ENCODE data around the gene CHP1. TPM values are rescaled to one million over a fixed set of nuclear protein-coding genes. Genes with fewer than 3 reads are reported as not detected.

CHP1 gene
- total and polyA plus RNA-seq, 12 donors, result 22.5 to 133 (median 113) TPM

DNA sequence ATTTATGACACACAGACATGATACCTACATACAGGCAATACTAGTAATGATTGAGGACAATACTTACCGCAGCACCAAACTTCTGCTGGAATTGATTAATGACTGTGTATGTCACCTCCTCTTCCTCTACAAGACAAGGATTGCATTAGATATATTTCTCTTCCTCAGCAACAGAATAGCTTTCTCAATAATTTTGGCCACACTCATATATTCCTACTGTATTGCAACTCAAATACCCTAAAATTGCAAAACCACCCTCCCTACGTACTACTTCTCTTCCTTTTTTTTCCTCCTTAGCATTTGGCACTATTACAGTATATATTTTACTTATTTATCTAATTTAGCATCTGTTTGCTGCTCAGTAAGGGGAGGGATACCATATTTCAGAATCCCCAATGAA is 15.4 kb upstream of the CHP1 start:
- H3K9me3 ChIP-seq, result no peaks in the 10 kb centered on the region
- peaks cover 0 to 10% (median 0%) of the 10 kb centered on the region in 9 donors for H3K4me1 ChIP-seq
- intact Hi-C loops (cut with DNase I), result no loop called here
- TF ChIP-seq, protein P1, sequence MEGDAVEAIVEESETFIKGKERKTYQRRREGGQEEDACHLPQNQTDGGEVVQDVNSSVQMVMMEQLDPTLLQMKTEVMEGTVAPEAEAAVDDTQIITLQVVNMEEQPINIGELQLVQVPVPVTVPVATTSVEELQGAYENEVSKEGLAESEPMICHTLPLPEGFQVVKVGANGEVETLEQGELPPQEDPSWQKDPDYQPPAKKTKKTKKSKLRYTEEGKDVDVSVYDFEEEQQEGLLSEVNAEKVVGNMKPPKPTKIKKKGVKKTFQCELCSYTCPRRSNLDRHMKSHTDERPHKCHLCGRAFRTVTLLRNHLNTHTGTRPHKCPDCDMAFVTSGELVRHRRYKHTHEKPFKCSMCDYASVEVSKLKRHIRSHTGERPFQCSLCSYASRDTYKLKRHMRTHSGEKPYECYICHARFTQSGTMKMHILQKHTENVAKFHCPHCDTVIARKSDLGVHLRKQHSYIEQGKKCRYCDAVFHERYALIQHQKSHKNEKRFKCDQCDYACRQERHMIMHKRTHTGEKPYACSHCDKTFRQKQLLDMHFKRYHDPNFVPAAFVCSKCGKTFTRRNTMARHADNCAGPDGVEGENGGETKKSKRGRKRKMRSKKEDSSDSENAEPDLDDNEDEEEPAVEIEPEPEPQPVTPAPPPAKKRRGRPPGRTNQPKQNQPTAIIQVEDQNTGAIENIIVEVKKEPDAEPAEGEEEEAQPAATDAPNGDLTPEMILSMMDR (IDR thresholded peaks at IDR 0.05), result no peak
- DNase-seq (no peak), ATAC-seq (no peak)
- H3K27ac ChIP-seq, result no peak overlapping the region
- no peak overlapping the region for H3K4me3 ChIP-seq
- H3K36me3 ChIP-seq, result no peaks in the 10 kb centered on the region
- H3K27me3 ChIP-seq, result peaks cover 0 to 32% (median 12%) of the 10 kb centered on the region in 7 donors
- 86 to 92% methylated on average over 2 of the region's 2 CpGs for WGBS, 2 donors

DNA sequence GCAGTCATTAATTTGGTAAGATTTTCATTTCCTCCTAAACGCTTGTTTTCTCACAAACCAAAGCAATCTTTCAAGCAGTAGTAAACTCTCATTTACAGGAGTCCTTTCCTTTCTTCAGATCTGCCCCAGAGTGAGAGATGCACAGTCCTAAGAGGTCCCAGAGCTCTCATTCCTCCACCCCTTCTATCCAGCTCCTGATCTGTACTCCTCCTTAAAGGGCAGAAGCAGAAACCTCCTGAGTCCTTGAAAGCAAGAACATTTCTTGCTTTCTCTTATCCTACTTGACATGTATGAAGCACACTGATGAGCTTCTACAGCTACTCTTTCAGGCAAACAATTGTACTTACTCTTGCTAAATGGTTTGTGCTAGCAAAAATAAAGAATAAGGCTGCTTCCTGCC is 12.2 kb upstream of the CHP1 start:
- H3K27ac ChIP-seq, result no peak overlapping the region
- WGBS, 2 donors, result 38 to 57% methylated on average over 1 of the region's 1 CpG
- no peak overlapping the region for H3K4me3 ChIP-seq
- no peaks in the 10 kb centered on the region for H3K9me3 ChIP-seq
- H3K36me3 ChIP-seq, result no peaks in the 10 kb centered on the region
- peaks cover 0 to 34% (median 8%) of the 10 kb centered on the region in 7 donors for H3K27me3 ChIP-seq
- DNase-seq (no peak), ATAC-seq (no peak)
- TF ChIP-seq, protein P1 (IDR thresholded peaks at IDR 0.05), result no peak
- intact Hi-C loops (cut with DNase I), result no loop called here
- peaks cover 0 to 10% (median 0%) of the 10 kb centered on the region in 9 donors for H3K4me1 ChIP-seq

DNA sequence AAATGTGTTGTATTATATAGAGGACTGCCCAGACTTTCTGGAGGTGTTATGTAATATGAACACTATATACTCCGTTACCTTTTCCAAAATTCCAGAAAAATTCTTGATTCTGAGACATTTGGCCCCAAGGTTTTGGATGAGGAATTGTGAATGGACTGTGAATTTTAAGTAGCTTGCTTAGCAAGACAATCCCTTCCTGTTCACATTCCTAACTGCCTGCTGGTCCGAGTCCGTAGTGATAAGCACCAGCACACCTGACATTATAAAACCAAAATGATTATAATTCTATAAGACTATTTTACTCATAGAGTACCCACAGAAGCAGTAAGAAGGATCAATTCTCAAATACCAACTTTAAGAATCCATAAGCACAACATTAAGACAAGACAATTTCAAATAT is 11.7 kb upstream of the CHP1 start:
- intact Hi-C loops (cut with DNase I), result no loop called here
- peaks cover 0 to 34% (median 8%) of the 10 kb centered on the region in 7 donors for H3K27me3 ChIP-seq
- ATAC-seq (no peak), DNase-seq (no peak)
- whole genome bisulfite sequencing, 2 donors, result 53 to 55% methylated on average over 3 of the region's 3 CpGs
- TF ChIP-seq, protein P1 (IDR thresholded peaks at IDR 0.05), result no peak
- no peaks in the 10 kb centered on the region for H3K36me3 ChIP-seq
- H3K4me3 ChIP-seq, result no peak overlapping the region
- no peak overlapping the region for H3K27ac ChIP-seq
- H3K4me1 ChIP-seq, result peaks cover 0 to 10% (median 0%) of the 10 kb centered on the region in 9 donors
- no peaks in the 10 kb centered on the region for H3K9me3 ChIP-seq

DNA sequence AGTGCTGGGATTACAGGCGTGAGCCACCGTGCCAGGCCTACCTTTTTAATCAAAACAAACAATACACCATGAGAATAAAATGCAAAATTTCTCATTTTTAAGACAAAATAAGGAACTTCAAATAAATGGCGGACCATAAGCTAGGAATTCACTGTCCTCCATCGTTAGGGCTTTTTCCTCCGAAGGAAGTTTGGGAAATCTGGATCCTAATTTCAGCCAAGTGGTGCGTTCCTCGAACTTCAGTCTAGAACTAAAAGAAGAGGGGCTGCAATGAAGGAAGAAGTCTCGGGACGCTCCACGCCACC is 771 bp upstream of the CHP1 start:
- peak overlapping the region in 9 of 10 donors; percentile 85 to 96 (median 89) for H3K27ac ChIP-seq
- peaks cover 0 to 33% (median 26%) of the 10 kb centered on the region in 9 donors for H3K4me1 ChIP-seq
- H3K27me3 ChIP-seq, result no peaks in the 10 kb centered on the region
- ATAC-seq (no peak), DNase-seq (no peak)
- 31 to 33% methylated on average over 10 of the region's 10 CpGs for WGBS, 2 donors
- TF ChIP-seq, protein P1 (IDR thresholded peaks at IDR 0.05), result no peak
- H3K9me3 ChIP-seq, result no peaks in the 10 kb centered on the region
- H3K36me3 ChIP-seq, result peaks cover 0 to 3% (median 0%) of the 10 kb centered on the region in 9 donors
- H3K4me3 ChIP-seq, result peak overlapping the region in 9 of 10 donors; percentile 71 to 98 (median 83)
- intact Hi-C loops (cut with DNase I), result loop anchor here in 5 of 10 donors (2.0 to 10.0 kb wide), 5 partner anchors 52 to 115 kb away; partner anchors contain the start of gene INO80 (in 3 of the 5)

Data from heart right ventricle (tissue), 16 donors.